Smooth muscle cell (in vitro differentiated cells): ENCODE data around the gene IRF3. TPM values are rescaled to one million over a fixed set of nuclear protein-coding genes. Genes with fewer than 3 reads are reported as not detected.

Source experiments
- DNase-seq: peaks from one replicate; lab custom pipeline; 2025; ENCODE audit not compliant: unreplicated experiment; lab: John Stamatoyannopoulos, UW
- H2AFZ ChIP-seq: fragments of 200-600 bp; sonication (generic); 2 replicates; pipeline ENCODE4 v1.6.0; 2016; ENCODE audit warnings: antibody characterized with exemption, low read depth, mild to moderate bottlenecking
- H3F3A ChIP-seq: fragments of 200-600 bp; sonication (generic); 2 replicates; pipeline ENCODE4 v1.6.0; 2017; ENCODE audit warnings: antibody characterized with exemption, low read depth
- H3K27ac ChIP-seq: fragments of 200-600 bp; sonication (generic); 2 replicates; pipeline ENCODE4 v1.5.1; 2016; ENCODE audit warnings: low read depth, mild to moderate bottlenecking
- H3K27me3 ChIP-seq: fragments of 200-600 bp; sonication (generic); 2 replicates; pipeline ENCODE4 v1.6.1; 2016; ENCODE audit warnings: low read depth, mild to moderate bottlenecking
- H3K36me3 ChIP-seq: fragments of 200-600 bp; sonication (generic); 2 replicates; pipeline ENCODE4 v1.5.1; 2016; ENCODE audit warnings: low read depth
- H3K4me1 ChIP-seq: fragments of 200-600 bp; sonication (generic); 2 replicates; pipeline ENCODE4 v1.5.1; 2016; ENCODE audit warnings: low read depth
- H3K4me2 ChIP-seq: fragments of 200-600 bp; sonication (generic); 2 replicates; pipeline ENCODE4 v1.6.0; 2016; ENCODE audit warnings: mild to moderate bottlenecking
- H3K4me3 ChIP-seq: fragments of 200-600 bp; sonication (generic); 2 replicates; pipeline ENCODE4 v1.5.1; 2016; ENCODE audit warnings: mild to moderate bottlenecking
- H3K79me2 ChIP-seq: fragments of 200-600 bp; sonication (generic); 2 replicates; pipeline ENCODE4 v1.6.0; 2016; ENCODE audit warnings: low read depth, mild to moderate bottlenecking
- H3K9ac ChIP-seq: fragments of 200-600 bp; sonication (generic); 2 replicates; pipeline ENCODE4 v1.6.0; 2016; ENCODE audit warnings: low read depth
- H3K9me3 ChIP-seq: fragments of 200-600 bp; sonication (generic); replicated peaks from 2 replicates; pipeline ENCODE4 v1.5.1; 2016; ENCODE audit warnings: low read depth
- H4K20me1 ChIP-seq: fragments of 200-600 bp; sonication (generic); 2 replicates; pipeline ENCODE4 v1.6.0; 2016; ENCODE audit warnings: low read depth
- CTCF ChIP-seq: fragments of 200-600 bp; sonication (generic); IDR thresholded peaks from 2 replicates; pipeline ENCODE4 v1.5.1; 2017; ENCODE audit warnings: borderline replicate concordance, mild to moderate bottlenecking, antibody characterized with exemption; ENCODE audit not compliant: insufficient read depth, poor library complexity, severe bottlenecking
- WGBS: methylation state at CpG from one replicate; pipeline ENCODE4 v1.1.7; 2016; ENCODE audit warnings: low lambda C conversion rate; 5-methylcytosine and 5-hydroxymethylcytosine counted together
- polyA plus RNA-seq: library from polyadenylated mRNA; unstranded; fragments of >200 nt; fragmentation: Nextera tagmentation; extraction: Ambion mirVana; gene quantifications from 2 replicates; pipeline ENCODE4 v1.2.1, GENCODE V29; 2016
- total RNA-seq: library from RNA; depleted of rRNA; stranded (reverse); fragments of >200 nt; gene quantifications from 2 replicates; pipeline ENCODE4 v1.2.3, GENCODE V29; 2014

Gene IRF3
- total and polyA plus RNA-seq, 2 experiments from 2014 or later: 35.1 to 45.9 TPM

- Histone ChIP-seq H3K79me2 (peaks cover 38% of the 10 kb centered on the region), H3K4me2 (no peak overlapping the region), H3F3A (peaks cover 4% of the 10 kb centered on the region), H3K27me3 (no peaks in the 10 kb centered on the region), H3K4me1 (peaks cover 15% of the 10 kb centered on the region), H4K20me1 (peaks cover 65% of the 10 kb centered on the region), H2AFZ (no peak overlapping the region), H3K27ac (no peak overlapping the region), H3K36me3 (no peaks in the 10 kb centered on the region), H3K9me3 (no peaks in the 10 kb centered on the region), H3K4me3 (no peak overlapping the region), H3K9ac (no peak overlapping the region)
- no peak for TF ChIP-seq CTCF
- WGBS: 96% methylated on average over 18 of the region's 18 CpGs
- DNase-seq: no peak
Measured at GRCh38 chr19:49683814-49684250, 18.2 kb upstream of the IRF3 start.

GRCh38 chr19:49682274-49682673 is 16.6 kb upstream of the IRF3 start:
- TF ChIP-seq CTCF: no peak
- 98% methylated on average over 8 of the region's 8 CpGs for WGBS
- H3K27ac ChIP-seq: no peak overlapping the region
- H4K20me1 ChIP-seq: peaks cover 74% of the 10 kb centered on the region
- H3K9ac ChIP-seq: no peak overlapping the region
- peaks cover 16% of the 10 kb centered on the region for H3K4me1 ChIP-seq
- no peak overlapping the region for H2AFZ ChIP-seq
- H3K36me3 ChIP-seq: no peaks in the 10 kb centered on the region
- H3K4me3 ChIP-seq: no peak overlapping the region
- peaks cover 53% of the 10 kb centered on the region for H3K79me2 ChIP-seq
- H3K9me3 ChIP-seq: no peaks in the 10 kb centered on the region
- H3K4me2 ChIP-seq: no peak overlapping the region
- peaks cover 13% of the 10 kb centered on the region for H3F3A ChIP-seq
- DNase-seq: no peak
- no peaks in the 10 kb centered on the region for H3K27me3 ChIP-seq

- no peak overlapping the region for H2AFZ ChIP-seq
- H3K36me3 ChIP-seq: no peaks in the 10 kb centered on the region
- H3K9ac ChIP-seq: no peak overlapping the region
- TF ChIP-seq CTCF: no peak
- DNase-seq: no peak
- H4K20me1 ChIP-seq: peaks cover 70% of the 10 kb centered on the region
- H3K4me3 ChIP-seq: no peak overlapping the region
- H3K4me2 ChIP-seq: no peak overlapping the region
- H3F3A ChIP-seq: peaks cover 13% of the 10 kb centered on the region
- peaks cover 55% of the 10 kb centered on the region for H3K79me2 ChIP-seq
- no peaks in the 10 kb centered on the region for H3K27me3 ChIP-seq
- no peak overlapping the region for H3K27ac ChIP-seq
- H3K9me3 ChIP-seq: no peaks in the 10 kb centered on the region
- H3K4me1 ChIP-seq: peaks cover 16% of the 10 kb centered on the region
- WGBS: 97% methylated on average over 19 of the region's 19 CpGs
Measured at GRCh38 chr19:49681830-49682229, 16.2 kb upstream of the IRF3 start.
